Measurements from ENCODE around the gene SOX4.

Gene SOX4

DNA sequence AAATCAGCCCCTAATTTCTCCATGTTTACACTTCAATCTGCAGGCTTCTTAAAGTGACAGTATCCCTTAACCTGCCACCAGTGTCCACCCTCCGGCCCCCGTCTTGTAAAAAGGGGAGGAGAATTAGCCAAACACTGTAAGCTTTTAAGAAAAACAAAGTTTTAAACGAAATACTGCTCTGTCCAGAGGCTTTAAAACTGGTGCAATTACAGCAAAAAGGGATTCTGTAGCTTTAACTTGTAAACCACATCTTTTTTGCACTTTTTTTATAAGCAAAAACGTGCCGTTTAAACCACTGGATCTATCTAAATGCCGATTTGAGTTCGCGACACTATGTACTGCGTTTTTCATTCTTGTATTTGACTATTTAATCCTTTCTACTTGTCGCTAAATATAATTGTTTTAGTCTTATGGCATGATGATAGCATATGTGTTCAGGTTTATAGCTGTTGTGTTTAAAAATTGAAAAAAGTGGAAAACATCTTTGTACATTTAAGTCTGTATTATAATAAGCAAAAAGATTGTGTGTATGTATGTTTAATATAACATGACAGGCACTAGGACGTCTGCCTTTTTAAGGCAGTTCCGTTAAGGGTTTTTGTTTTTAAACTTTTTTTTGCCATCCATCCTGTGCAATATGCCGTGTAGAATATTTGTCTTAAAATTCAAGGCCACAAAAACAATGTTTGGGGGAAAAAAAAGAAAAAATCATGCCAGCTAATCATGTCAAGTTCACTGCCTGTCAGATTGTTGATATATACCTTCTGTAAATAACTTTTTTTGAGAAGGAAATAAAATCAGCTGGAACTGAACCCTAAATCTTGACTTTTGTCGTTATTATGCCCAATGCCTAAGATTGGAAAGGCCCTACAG lies 4.5 kb downstream of the SOX4 start:
- no peaks in the 10 kb centered on the region for H3K9me2 ChIP-seq (replicated peaks; ENCODE audit: control insufficient read depth, low read length)
- H3K79me2 ChIP-seq (ENCODE audit: control insufficient read depth, low read length): peaks cover 26% of the 10 kb centered on the region
- H3K27ac ChIP-seq (ENCODE audit: low read depth, low read length): no peak overlapping the region
- H3K36me3 ChIP-seq (ENCODE audit: control insufficient read depth, low read length): 0 out of 2 replicates have a peak, but pooled peaks cover 4% of the 10 kb centered on the region
- H3K9me3 ChIP-seq (ENCODE audit: control insufficient read depth, insufficient read depth, low read length): no peaks in the 10 kb centered on the region
- TF ChIP-seq, protein P1, sequence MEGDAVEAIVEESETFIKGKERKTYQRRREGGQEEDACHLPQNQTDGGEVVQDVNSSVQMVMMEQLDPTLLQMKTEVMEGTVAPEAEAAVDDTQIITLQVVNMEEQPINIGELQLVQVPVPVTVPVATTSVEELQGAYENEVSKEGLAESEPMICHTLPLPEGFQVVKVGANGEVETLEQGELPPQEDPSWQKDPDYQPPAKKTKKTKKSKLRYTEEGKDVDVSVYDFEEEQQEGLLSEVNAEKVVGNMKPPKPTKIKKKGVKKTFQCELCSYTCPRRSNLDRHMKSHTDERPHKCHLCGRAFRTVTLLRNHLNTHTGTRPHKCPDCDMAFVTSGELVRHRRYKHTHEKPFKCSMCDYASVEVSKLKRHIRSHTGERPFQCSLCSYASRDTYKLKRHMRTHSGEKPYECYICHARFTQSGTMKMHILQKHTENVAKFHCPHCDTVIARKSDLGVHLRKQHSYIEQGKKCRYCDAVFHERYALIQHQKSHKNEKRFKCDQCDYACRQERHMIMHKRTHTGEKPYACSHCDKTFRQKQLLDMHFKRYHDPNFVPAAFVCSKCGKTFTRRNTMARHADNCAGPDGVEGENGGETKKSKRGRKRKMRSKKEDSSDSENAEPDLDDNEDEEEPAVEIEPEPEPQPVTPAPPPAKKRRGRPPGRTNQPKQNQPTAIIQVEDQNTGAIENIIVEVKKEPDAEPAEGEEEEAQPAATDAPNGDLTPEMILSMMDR (IDR thresholded peaks at IDR 0.05; ENCODE audit: low read depth, low read length, poor library complexity, severe bottlenecking): no peak
- TF ChIP-seq EZH2phosphoT487 (IDR thresholded peaks at IDR 0.05; ENCODE audit: borderline replicate concordance, low read length): no peak
- H3K27me3 ChIP-seq (ENCODE audit: control insufficient read depth, low read length): no peaks in the 10 kb centered on the region
- peaks cover 48% of the 10 kb centered on the region for H3K4me1 ChIP-seq (ENCODE audit: control insufficient read depth, low read length)
- H3K4me2 ChIP-seq (ENCODE audit: low read length): peak overlapping the region; percentile 83
- H3F3A ChIP-seq (ENCODE audit: control insufficient read depth, insufficient read depth): peaks cover 7% of the 10 kb centered on the region; the same call in 1 of the 2 replicates
- H3K4me3 ChIP-seq (ENCODE audit: low read length): peak overlapping the region; percentile 91
- no peaks in the 10 kb centered on the region for H4K20me1 ChIP-seq (ENCODE audit: control insufficient read depth, insufficient read depth, low read depth, low read length)

DNA sequence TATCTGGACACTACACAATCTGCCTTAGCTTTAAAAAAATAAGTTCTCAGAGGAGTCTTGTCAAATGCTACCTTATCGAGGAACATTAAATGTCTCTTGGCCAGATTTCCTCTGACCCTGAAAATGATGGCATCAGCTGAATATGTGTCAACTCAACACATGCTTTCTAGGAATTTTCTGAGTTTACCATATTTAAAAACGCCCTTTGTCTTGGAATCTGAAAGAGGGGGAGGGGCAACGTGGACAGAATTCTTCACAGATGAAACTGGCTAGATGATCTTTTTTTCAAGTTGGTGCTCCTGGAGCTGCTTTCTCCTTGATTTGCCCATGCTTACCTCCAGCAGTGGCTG lies 5.1 kb downstream of the SOX4 start:
- H3K9me2 ChIP-seq (replicated peaks; ENCODE audit: control insufficient read depth, low read length): no peaks in the 10 kb centered on the region
- no peaks in the 10 kb centered on the region for H4K20me1 ChIP-seq (ENCODE audit: control insufficient read depth, insufficient read depth, low read depth, low read length)
- peak overlapping the region; percentile 91 for H3K4me3 ChIP-seq (ENCODE audit: low read length)
- peaks cover 26% of the 10 kb centered on the region for H3K79me2 ChIP-seq (ENCODE audit: control insufficient read depth, low read length)
- H3K27ac ChIP-seq (ENCODE audit: low read depth, low read length): no peak overlapping the region
- no peak for TF ChIP-seq EZH2phosphoT487 (IDR thresholded peaks at IDR 0.05; ENCODE audit: borderline replicate concordance, low read length)
- TF ChIP-seq, protein P1 (IDR thresholded peaks at IDR 0.05; ENCODE audit: low read depth, low read length, poor library complexity, severe bottlenecking): no peak
- no peaks in the 10 kb centered on the region for H3K27me3 ChIP-seq (ENCODE audit: control insufficient read depth, low read length)
- H3K4me1 ChIP-seq (ENCODE audit: control insufficient read depth, low read length): peaks cover 52% of the 10 kb centered on the region
- peaks cover 4% of the 10 kb centered on the region; the same call in 1 of the 2 replicates for H3F3A ChIP-seq (ENCODE audit: control insufficient read depth, insufficient read depth)
- peak overlapping the region; percentile 83 for H3K4me2 ChIP-seq (ENCODE audit: low read length)
- 0 out of 2 replicates have a peak, but pooled peaks cover 4% of the 10 kb centered on the region for H3K36me3 ChIP-seq (ENCODE audit: control insufficient read depth, low read length)
- no peaks in the 10 kb centered on the region for H3K9me3 ChIP-seq (ENCODE audit: control insufficient read depth, insufficient read depth, low read length)

- Histone ChIP-seq H3K27me3 (ENCODE audit: control insufficient read depth, low read length) (no peaks in the 10 kb centered on the region), H3K9me3 (ENCODE audit: control insufficient read depth, insufficient read depth, low read length) (no peaks in the 10 kb centered on the region), H4K20me1 (ENCODE audit: control insufficient read depth, insufficient read depth, low read depth, low read length) (no peaks in the 10 kb centered on the region), H3K36me3 (ENCODE audit: control insufficient read depth, low read length) (0 out of 2 replicates have a peak, but pooled peaks cover 4% of the 10 kb centered on the region), H3K4me1 (ENCODE audit: control insufficient read depth, low read length) (peaks cover 57% of the 10 kb centered on the region), H3K4me3 (ENCODE audit: low read length) (peak overlapping the region; percentile 91; the same call in 1 of the 2 replicates), H3K9me2 (replicated peaks; ENCODE audit: control insufficient read depth, low read length) (no peaks in the 10 kb centered on the region), H3K79me2 (ENCODE audit: control insufficient read depth, low read length) (peaks cover 26% of the 10 kb centered on the region), H3F3A (ENCODE audit: control insufficient read depth, insufficient read depth) (no peaks in the 10 kb centered on the region), H3K4me2 (ENCODE audit: low read length) (peak overlapping the region; percentile 83), H3K27ac (ENCODE audit: low read depth, low read length) (no peak overlapping the region)
- TF ChIP-seq EZH2phosphoT487 (IDR thresholded peaks at IDR 0.05; ENCODE audit: borderline replicate concordance, low read length): no peak
- TF ChIP-seq, protein P1 (IDR thresholded peaks at IDR 0.05; ENCODE audit: low read depth, low read length, poor library complexity, severe bottlenecking): no peak
Measured at GRCh38 chr6:21599051-21599696, 5.6 kb downstream of the SOX4 start.

Data from DOHH2 (cell line).